HG03060 (cell line): ENCODE results near the gene GRHPR.
"Not testable (repeated sequence)": the region's sequence is repeated elsewhere in the genome, so short reads cannot be mapped to it uniquely, and the experiment has no call there.

ENCODE experiments used
- ATAC-seq: cut with Tn5 transposase; IDR thresholded peaks from one replicate; pipeline ENCODE4 v1.9.1; 2021; ENCODE audit warnings: low read depth, moderate number of reproducible peaks; ENCODE audit not compliant: unreplicated experiment

The GRHPR gene

DNA sequence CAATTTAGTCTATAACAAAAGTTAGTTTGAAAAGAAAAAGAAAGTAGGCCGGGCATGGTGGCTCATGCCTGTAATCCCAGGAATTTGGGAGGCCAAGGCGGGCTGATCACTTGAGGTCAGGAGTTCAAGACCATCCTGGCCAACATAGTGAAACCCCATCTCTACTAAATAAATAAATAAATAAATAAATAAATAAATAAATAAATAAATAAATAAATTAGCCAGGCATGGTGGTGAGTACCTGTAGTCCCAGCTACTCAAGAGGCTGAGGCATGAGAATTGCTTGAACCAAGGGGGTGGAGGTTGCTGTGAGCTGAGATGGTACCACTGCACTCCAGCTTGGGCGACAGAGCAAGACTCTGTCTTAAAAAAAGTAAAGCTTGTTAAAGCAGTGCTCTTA, 24.5 kb upstream of the GRHPR start:
- ATAC-seq = not testable (repeated sequence)

DNA sequence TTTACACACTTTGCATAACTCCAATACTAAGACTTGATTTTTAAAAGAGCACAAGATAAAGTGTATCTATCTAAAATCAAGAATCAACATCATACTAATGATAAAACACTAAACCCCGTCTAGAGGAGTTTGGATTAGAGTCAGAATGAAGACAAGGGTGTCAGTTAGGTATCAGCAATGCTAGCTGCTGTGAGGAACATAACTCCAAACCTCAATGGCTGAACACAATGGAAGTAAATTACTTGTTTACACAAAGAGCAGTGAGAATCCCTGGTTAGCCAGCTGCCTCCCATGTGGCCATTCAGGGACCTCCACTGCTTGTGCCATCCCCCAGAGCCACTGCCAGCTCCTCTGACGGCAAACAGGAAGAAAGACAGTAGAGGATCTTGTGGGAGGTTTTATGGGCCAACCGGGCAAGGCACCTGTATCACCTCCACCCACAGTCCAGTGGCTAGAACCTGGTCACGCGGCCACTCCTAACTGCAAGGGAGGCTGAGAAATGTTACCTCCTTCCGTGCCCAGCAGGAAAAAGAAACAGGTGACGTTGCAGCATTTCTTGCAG, 24.0 kb upstream of the GRHPR start:
- no peak for ATAC-seq

DNA sequence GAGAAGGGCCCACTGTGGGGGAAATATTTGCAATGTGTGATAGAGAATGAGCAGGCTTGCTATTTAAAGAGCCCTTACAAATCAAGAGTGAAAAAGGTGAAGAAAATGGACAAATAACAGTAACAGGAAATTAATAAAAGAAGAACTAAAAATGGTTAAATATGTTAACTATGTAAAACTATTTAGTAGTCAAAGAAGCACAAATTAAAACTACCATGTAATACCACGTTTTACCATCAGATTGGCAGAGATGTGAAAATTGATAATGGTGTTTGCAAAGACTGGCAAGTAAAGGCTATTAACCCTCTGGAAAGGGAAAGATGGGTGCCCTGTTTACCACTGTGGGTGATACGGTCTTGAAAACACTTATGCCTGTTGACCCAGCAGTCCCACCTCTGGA, 23.2 kb upstream of the GRHPR start:
- ATAC-seq = no peak

DNA sequence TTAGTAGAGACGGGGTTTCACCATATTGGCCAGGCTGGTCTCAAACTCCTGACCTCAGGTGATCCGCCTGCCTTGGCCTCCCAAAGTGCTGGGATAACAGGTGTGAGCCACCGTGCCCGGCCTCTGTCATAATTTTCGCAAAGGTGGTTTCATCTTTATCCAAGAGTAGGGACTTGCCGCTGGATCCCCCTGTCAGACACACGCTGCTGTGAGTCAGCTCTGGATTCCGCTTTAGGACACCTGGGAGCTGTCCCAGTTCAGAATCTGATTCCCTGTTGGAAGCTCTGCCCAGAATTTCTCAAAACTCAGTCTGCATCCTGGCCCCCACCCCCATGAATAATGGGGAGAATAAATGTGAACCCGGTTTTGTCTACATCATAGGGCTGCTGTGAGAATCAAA, 17.9 kb upstream of the GRHPR start:
- ATAC-seq = no peak

DNA sequence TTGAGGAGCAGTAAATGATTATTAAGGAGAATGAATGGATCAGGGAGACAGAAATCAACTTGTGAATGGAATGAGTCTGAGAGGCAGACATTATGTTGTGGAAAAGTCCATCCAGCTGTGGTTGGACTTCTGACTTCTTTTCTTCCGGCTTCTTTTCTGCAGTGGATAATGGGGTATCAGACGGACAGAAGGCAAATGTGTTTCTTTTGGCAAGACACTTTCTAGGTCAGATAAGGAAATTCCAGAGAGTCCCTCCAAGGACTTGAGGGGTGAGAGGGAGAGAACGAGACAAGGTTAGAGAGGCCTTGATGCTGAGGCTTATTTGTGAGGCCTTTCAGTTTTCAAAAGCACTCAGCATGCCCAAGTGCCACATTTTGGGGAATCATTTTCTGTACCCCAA, 17.1 kb upstream of the GRHPR start:
- no peak for ATAC-seq

DNA sequence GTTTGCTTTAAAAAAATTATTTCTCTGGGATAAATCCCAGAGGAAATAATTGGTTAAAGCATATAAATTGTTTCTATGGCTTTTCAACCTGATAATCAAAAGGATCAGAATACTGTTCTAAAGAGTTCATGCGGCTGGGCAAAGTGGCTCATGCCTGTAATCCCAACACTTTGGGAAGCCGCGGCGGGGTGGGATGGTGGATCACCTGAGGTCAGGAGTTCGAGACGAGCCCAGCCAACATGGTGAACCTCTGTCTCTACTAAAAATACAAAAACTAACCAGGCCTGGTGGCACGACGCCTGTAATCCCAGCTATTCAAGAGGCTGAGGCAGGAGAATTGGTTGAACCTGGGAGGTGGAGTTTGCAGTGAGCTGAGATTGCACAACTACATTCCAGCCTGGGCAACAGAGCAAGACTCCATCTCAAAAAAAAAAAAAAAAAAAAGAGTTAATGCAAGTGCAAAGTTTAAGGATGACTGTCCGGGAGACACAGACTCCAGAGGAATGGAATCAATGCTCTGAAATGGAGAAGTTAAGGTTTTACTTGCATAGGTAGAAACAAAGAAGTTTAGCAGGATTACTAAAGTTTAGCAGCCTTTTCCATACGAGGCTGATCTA, 16.6 kb upstream of the GRHPR start:
- ATAC-seq = no peak

DNA sequence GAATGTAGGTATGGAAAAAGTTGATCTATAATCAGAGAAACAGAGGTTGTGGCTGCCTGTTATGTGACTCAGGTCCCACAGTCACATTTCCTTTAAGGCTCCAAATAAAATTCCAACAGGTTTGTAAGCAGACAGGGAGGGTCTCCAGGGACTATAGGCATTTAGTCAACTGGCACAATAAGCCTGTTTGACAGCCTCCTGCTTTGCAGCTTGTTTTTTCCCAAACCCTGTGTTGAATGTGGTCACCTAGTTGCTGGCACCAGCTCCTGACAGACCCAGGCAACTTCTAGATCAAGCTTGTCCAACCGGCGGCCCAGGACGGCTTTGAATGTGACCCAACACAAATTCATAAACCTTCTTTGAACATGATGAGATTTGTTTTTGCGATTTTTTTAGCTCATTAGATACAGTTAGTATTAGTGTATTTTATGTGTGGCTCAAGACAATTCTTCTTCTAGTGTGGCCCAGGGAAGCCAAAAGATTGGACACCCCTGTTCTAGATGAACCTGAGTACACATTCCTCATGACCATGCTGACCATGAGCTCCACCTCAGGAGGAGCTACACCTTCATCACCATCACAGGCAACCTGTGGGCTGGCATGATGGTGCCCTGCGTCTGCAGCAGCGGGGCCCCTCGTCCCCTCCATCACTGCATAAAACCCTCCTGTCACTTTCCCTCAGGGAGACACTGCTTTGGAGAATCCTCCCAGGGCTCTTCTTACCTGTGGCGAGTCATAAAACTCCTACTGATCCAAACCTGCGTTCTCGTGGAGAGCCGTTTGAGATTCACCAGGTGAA, 15.7 kb upstream of the GRHPR start:
- ATAC-seq = no peak

DNA sequence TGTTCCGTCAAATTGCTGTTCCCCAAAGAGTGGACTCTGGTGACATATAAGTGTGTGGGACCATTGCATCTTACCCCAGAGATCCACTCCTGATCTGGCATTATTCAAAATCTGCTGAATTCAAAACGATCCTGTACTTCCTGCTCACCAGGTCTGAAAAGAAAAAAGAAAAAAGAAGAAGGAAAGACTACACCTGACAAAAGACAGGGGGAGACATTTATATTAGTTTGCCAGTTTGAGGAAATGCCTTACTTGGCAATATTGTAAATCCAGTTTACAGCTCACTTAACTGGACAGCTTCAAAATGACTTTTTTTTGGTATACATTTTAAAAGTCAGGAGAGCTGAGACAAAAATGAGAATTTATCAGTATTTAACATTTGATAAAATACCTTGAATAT, 15.0 kb upstream of the GRHPR start:
- ATAC-seq = no peak

DNA sequence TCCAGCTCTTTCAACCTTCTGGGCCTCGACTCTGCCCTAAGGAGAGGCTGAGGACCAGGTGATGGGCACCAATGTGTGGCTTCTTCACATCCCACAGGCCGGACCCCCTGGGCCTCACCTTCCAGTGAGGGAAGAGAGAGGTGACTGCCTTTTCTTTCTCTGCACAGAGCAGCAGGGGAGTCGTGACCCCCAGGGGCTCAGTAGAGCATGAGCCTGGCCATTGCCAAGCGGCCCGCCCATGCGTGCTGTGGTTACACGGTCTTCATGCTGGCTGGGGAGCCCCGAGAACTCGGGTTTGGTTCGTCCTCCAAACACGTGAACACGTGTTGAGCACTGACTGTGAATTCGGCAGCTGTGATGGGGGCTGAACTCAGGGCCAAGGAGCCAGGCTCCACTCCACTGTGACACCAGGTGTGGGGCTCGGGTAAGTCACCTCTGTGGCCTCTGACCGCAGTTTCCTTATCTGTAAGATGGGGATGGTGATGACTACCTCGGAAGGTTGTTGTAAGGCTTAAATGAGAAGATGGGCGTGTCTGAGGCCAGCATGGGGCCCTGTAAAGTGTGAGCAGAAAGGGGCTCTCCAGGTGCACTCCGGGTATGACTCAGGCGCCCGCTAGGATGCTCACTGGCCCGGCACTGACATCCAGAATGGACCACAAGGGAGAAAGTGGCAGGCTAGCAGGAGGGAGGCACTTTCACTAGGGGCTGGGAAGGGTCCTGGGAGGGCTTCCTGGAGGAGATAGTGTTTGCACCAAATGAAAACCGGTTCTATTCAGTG, 13.4 kb upstream of the GRHPR start:
- ATAC-seq = peak; percentile 87

DNA sequence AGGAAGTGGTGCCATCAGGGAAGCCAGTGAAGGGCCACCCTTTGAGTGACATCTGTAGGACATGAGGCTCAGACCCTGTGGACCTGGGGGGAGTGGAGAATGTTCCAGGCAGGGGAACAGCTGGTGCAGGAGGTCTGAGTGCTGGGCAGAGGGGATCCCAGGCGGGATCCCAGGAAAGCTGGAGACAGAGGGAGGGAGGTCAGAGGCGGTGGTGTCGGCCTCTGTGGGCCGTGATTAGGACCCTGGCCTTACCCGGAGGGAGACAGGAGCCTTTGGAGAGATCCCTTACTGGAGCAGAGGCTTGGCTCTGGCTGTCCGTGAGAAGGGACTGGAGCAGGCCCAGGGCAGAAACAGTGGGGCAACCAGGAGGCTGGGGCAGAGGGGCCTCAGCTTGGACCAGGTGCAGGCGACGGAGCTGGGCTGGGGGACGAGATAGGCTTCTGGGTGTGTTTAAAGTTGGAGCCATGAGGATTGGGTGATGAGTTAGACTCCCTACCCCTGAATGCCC, 12.1 kb upstream of the GRHPR start:
- ATAC-seq = no peak

DNA sequence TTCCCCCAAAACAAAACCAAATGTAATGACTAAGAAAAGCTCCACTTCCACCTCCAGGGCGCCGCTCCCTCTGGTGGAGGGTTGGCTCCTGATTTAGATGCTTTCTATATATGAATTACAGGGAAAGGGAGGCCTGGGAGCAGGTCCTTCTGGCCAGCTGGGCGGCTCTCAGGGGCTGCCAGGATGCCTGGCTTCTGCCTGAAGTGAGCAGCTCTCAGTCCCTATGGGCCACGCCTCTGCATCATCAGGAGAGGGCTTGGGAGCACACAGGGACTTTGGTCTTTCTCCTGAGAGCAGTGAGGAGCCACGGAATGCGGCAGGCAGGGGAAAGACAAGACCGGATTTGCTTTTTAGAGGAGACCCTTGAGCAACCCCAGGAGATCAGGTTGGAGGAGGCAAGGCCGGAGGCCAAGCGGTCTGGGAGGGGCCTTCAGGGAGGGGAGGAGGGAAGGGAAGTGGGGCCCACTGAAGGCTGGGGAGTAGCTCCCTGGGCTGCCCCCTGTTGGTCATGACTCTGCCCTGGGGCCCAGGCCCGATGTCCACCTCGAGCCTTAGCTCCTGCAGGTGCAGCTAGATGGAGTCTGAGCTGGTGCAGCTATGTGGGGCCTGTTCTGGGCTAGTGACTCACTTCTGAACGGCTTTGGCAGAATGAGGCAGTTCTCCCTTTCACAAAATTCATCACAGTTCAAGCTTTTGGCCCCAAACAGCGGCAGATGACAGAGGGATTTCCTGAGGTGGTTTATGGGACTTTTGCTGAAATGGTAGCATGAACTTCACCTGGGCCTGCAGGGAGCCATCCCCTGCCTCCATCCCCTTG, 11.3 kb upstream of the GRHPR start:
- no peak for ATAC-seq

DNA sequence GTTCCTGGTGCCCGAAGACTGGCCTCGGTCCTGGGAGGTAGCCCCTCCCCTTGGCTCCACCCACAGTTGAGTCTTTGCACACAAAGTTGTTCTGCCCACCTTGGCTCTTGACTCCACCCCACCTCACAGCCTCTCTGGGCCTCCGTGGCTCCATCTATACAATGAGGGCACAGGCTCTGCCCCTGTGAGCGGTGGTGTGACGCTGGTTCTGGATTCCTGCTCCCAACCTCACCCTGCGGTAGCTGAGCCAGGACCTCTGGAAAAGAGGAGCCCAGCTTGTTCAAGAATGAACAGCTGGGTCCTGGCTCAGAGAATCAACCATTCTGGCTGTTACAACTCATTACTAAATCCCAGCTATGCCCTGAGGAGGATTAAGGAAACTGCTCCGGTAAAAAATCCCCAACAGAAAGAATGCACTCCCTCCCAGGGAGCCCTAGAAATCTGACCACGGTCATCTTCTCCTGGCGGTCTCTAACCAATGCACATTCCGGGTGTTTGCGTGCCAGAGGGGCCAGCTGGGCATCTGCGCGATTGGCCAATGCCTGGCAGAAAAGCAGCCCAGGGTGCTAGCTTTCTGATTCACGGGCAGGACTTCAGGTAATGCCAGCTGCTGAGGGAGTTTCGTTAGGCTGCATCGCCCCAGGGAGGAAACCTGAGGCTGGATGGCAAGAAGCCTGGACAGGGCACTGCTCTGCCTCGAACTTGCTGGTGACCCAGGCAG, 9.9 kb upstream of the GRHPR start:
- no peak for ATAC-seq

DNA sequence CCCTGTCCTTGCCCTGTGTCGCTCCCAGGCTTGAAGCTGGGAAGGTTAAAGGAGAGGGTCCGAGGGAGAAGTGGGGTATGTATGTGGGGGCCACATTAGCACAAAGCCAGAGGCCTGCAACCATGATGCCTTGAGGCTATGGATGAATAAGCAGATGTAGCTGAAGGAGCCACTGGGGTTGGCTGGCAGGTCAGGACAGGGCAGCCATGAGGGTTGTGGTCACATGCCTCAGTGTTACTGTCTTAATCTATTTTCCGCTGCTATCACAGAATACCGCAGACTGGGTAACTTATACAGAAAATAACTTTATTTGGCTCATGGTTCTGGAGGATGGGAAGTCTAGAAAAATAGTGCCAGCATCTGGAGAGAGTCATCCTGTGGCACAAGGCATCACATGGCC, 9.2 kb upstream of the GRHPR start:
- no peak for ATAC-seq

DNA sequence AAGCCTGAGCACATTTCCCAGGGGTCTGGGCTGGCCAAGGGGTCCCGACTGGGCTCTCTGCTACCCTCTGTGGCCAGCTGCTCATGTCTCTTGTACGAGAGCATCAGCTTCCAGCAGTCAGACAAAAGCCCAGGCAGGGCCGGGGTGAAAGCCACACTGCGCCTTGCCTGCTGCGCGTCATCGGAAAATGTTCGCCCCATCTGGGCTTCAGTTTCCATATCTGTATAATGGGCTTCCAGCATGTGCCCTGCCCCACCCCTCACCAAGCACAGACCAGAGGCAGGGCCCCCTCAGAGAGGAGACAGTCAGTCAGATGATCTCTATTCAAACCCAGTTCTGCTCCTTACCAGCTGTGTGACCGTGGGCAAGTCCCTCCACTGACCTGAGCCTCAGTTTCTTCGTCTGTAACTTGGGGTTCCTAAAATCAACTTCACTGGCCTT, 8.0 kb upstream of the GRHPR start:
- no peak for ATAC-seq

DNA sequence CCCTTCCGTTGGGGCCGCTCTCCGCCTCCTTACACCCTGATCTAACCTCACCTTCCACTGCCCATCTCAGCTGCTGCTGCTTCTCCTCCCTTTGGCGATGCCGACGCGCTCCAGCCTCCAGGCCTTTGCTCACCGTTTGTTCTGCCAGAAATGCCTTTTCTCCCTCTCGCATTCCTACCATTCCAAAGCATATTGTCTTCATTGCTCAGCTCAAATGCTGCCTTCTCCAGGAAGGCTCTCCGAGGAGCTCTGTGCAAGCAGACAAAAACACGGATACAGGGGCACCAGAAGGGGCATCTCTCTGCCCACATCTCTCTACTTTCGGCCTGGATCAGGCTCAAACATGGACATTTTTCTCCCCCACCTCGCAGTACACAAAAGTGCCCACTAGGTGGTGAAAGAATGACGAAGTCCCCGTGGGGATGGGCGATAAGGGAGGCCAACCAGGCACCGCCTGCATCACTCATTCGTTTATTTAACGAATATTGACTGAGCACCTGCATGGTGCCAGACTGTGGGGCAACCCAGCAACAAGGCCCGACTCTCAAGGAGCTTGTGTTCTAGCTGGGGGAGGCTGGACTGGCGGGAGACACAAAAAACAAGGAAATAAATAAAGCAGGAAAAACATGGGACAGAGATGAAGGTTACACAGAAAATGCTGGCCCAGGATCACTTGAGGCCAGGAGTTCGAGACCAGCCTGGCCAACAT, 7.3 kb upstream of the GRHPR start:
- no peak for ATAC-seq

DNA sequence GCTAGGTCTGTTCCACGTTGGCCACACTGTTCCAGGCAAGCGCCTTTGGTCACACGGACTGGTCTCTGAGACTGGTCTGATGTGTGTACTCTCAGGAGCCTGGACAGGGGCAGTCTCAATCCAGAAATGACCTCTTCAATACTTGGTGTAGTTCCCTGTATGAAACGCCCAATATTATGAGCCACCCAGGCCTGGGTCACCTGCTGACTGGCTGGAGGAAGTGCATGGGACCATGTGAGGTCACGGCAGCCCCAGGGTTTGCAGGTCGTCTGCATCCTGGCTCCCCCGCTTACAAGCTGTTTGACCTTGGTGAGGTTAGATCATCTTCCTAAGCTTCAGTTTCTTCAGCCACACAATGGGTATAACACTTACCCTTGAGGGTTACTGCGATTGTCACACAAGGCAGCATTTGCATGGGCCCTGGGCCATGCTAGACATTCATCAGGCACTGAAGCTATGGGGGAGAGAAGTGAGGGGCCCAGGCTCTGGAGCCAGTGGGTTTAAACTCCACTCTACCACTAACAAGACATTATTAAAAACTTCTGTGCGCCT, 5.2 kb upstream of the GRHPR start:
- no peak for ATAC-seq

DNA sequence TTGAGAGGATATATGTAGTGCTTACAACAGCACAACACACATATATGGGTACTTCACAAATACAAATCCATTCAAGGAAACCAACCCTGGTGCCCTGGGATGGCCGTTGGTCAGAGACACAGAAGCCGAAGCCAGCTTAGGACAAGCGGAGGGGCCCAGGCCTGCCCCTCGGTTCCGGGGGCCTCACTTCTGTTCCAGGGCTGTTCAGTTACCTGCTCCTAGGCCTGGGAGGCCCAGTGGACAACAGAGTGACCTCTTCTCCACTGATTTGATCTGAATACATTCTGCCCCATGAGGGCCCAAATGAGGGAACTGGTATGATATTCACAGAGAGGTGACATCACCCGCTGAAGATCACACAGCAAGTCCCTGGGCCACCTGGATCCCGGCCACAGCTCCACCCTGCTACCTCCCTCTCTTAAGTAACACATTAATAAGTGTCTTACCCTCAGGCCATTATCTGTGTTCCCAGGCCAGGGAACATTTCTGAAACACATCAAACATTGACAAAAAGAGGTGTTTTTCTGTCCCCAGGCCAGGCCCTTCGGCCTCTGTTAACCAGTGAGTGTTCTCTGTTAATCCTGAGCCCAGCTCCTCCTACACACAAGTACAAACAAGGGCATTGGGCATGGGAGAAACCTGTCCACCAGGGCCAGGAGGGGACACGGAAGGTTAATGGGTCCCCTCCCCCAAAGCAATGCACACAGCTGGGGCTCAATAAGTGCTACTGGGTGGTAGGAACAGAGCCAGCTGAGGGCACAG, 4.5 kb upstream of the GRHPR start:
- no peak for ATAC-seq

DNA sequence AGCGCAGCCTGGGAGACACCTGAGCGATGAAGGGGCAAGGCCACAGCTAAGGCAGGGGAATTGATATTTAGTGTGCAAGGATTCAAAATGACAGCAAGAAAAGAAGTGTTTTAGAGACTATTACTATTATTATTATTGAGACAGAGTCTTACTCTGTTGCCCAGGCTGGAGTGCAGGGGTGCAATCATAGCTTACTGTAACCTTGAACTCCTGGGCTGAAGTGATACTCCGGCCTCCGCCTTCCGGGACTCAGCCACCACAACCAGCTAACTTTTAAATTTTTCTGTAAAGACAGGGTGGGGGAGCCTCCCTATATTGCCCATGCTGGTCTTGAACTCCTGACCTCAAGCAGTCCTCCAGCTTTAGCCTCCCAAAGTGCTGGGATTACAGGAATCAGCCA, 3.3 kb upstream of the GRHPR start:
- ATAC-seq = no peak
